HFFc6 (cell line): ENCODE data around the gene TMEM119. TPM values are rescaled to one million over a fixed set of nuclear protein-coding genes. Genes with fewer than 3 reads are reported as not detected.

Source experiments
- DNase-seq: peaks from one replicate; pipeline ENCODE4 v3.0.0-alpha.2; 2018
- H3K27ac Mint-ChIP-seq: 2 replicates; pipeline ENCODE4 v1.8.0; 2020; ENCODE audit warnings: mild to moderate bottlenecking, mixed read lengths
- H3K27me3 Mint-ChIP-seq: 2 replicates; pipeline ENCODE4 v1.8.0; 2021; ENCODE audit warnings: mild to moderate bottlenecking, moderate library complexity, mixed read lengths; ENCODE audit not compliant: insufficient read depth
- H3K36me3 Mint-ChIP-seq: 2 replicates; pipeline ENCODE4 v1.8.0; 2021; ENCODE audit warnings: low read depth, mixed read lengths
- H3K4me1 Mint-ChIP-seq: 2 replicates; pipeline ENCODE4 v1.8.0; 2020; ENCODE audit warnings: low read depth, mixed read lengths
- H3K4me3 Mint-ChIP-seq: 2 replicates; pipeline ENCODE4 v1.8.0; 2020; ENCODE audit warnings: mild to moderate bottlenecking, moderate library complexity, mixed read lengths
- H3K9me3 Mint-ChIP-seq: 2 replicates; pipeline ENCODE4 v1.8.0; 2020; ENCODE audit warnings: mild to moderate bottlenecking, mixed read lengths
- total RNA-seq, 6 experiments: library from RNA; stranded (reverse); fragmentation: NEBNext Ultra II Directional; extraction: Animal tissue kit (Norgen Biotek cat#: 25700); gene quantifications; 2 replicates in 1 of 6; 3 replicates in 5 of 6; pipeline ENCODE4 v1.2.3, GENCODE V29; 2021
- TF ChIP-seq, protein P1 (sequence below): fragments of 200-600 bp; sonication (generic); IDR thresholded peaks from 2 replicates; pipeline ENCODE4 v1.5.0; 2021; ENCODE audit warnings: antibody characterized with exemption, mild to moderate bottlenecking

TMEM119 gene
- total RNA-seq, 6 experiments from 2014 or later, result 11.9 to 22.2 (median 19.1) TPM

DNA sequence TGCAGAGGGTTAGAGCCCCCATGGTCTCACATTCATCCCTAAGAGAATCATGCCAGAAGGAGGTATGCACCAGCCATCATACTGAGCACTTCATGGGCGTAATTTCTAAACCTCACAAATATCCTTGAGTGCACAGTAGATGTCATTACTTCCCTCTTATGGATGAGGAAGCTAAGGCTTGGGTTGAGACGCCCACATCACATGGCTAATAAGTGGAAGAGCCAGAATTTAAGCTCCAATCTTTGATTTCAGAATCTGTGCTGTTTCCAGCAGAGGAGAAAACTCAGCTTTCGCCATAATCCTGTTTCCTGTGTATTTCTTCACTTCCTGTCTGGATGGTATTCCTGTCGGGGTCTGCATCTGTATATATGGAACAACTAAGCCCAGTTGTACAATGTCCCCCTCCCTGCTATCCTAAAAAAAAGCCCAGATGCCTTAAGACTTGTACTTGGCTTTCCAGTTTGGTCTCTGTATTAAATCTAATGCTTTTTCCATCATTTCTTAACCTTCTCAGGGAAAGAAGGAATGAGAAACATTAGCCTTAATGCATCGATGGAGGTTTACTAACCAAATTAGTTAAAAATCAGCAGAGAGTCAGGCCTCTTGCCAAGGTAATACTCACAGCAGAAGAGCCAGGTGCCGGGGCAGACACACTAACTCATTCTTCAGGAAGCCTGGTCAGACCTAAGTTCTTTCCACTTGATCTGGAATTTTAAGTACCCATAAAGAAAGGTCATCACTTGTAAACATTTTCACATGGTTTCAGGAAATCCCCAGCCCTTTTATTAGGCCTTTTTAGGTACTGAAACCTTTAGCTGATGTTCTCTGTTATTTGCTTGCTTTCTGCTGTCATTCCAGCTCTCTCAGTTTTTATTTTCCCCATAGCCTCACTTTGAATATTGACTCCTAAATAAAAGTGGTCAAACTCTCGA lies 30.2 kb downstream of the TMEM119 start:
- Mint-ChIP-seq H3K4me3 (no peak overlapping the region), H3K9me3 (no peaks in the 10 kb centered on the region), H3K27me3 (peaks cover 4% of the 10 kb centered on the region), H3K36me3 (peaks cover 17% of the 10 kb centered on the region; the same call in 1 of the 2 replicates), H3K27ac (peak overlapping the region; percentile 10), H3K4me1 (peaks cover 38% of the 10 kb centered on the region)
- DNase-seq, result no peak
- TF ChIP-seq, protein P1, sequence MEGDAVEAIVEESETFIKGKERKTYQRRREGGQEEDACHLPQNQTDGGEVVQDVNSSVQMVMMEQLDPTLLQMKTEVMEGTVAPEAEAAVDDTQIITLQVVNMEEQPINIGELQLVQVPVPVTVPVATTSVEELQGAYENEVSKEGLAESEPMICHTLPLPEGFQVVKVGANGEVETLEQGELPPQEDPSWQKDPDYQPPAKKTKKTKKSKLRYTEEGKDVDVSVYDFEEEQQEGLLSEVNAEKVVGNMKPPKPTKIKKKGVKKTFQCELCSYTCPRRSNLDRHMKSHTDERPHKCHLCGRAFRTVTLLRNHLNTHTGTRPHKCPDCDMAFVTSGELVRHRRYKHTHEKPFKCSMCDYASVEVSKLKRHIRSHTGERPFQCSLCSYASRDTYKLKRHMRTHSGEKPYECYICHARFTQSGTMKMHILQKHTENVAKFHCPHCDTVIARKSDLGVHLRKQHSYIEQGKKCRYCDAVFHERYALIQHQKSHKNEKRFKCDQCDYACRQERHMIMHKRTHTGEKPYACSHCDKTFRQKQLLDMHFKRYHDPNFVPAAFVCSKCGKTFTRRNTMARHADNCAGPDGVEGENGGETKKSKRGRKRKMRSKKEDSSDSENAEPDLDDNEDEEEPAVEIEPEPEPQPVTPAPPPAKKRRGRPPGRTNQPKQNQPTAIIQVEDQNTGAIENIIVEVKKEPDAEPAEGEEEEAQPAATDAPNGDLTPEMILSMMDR, result no peak; the same call in 1 of the 2 replicates

DNA sequence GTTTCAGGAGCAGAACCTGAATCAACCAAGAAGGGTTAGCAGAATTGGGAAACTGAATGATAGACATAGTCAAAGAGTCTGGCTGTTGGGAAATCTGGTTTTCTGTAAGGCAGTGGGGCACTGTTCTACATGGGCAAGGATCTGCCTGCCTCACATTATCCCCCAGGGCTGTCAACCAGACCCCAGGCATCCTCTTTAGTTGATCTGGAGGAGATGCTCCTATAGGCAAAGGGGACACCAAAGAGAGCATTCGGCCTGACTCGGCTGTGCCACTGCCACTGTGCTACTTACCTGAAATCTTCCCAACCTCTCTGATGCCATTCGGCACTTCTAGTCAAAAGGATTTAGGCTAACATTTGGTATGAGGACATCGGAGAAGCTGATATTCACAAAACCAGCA lies 31.4 kb downstream of the TMEM119 start:
- Mint-ChIP-seq H3K4me3 (no peak overlapping the region), H3K27ac (peak overlapping the region; percentile 66), H3K36me3 (peaks cover 17% of the 10 kb centered on the region; the same call in 1 of the 2 replicates)

DNA sequence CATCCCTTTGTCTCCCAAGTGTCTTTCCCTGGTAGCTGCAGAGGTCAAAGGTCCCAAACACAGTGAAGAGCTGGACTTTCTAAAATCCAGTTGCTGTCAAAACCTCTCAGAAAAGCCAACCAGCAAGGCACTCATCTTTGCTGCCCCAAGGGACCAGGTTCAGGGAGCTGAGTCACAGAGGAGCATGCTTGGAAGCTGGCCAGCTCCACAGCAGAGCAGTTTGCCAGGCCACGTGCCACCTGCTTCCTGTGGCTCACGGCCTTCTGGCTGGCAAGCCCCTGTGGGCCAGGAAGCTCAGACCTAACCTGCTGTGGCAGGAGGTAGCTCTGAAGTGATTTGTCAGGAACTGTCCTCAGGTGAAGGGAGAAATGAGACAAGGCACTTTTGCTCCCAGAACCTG lies 31.9 kb downstream of the TMEM119 start:
- peaks cover 17% of the 10 kb centered on the region for H3K36me3 Mint-ChIP-seq
- H3K4me3 Mint-ChIP-seq, result peak overlapping the region; percentile 7; the same call in 1 of the 2 replicates
- H3K4me1 Mint-ChIP-seq, result peaks cover 45% of the 10 kb centered on the region
- H3K27ac Mint-ChIP-seq, result peak overlapping the region; percentile 66
- TF ChIP-seq, protein P1, result no peak
- H3K9me3 Mint-ChIP-seq, result no peaks in the 10 kb centered on the region
- peaks cover 3% of the 10 kb centered on the region; the same call in 1 of the 2 replicates for H3K27me3 Mint-ChIP-seq
- peak; percentile 80 for DNase-seq

More for the DNA sequence above, 31.4 kb downstream of the TMEM119 start:
- TF ChIP-seq, protein P1, result no peak
- Mint-ChIP-seq H3K4me1 (peaks cover 45% of the 10 kb centered on the region), H3K27me3 (peaks cover 3% of the 10 kb centered on the region; the same call in 1 of the 2 replicates), H3K9me3 (no peaks in the 10 kb centered on the region)
- no peak for DNase-seq

DNA sequence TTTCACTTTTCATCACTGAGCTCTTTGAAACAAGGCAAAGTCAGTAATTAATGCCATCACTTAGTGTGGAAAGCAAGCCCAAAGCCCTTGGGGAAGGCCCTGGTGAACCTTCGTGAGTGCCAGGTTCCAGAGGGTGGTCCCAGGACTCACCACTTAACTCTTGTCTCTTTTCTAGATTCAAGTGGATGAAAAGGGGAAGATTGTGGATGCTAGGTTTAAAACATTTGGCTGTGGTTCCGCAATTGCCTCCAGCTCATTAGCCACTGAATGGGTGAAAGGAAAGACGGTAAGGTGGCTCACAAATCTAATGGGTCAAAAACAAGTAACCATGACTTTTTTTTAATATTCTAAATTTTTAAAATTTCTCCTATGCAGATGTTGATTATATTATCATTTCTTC lies 32.7 kb downstream of the TMEM119 start:
- Mint-ChIP-seq H3K27me3 (peaks cover 3% of the 10 kb centered on the region; the same call in 1 of the 2 replicates), H3K4me1 (peaks cover 46% of the 10 kb centered on the region), H3K9me3 (no peaks in the 10 kb centered on the region), H3K27ac (no peak overlapping the region), H3K4me3 (no peak overlapping the region), H3K36me3 (peaks cover 20% of the 10 kb centered on the region)
- DNase-seq, result no peak
- TF ChIP-seq, protein P1, result no peak

DNA sequence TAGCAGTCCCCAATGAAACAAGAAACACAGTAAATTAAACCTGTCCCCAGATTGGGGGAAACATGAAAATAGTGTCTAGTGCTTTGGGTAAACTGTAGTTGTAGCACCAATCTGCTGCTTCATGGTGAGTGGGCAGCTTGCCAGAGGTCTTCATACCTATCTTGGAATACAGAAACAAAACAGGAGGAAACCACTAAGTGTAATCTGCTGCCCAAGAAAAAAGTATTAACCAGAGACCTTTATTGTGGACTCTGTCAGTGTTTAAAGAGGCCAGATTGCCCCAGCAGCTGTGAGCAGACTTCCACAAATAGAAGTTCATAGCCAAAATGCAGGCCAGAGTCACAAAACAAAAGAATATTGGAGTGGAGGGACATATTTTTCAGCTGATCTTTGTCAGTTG lies 33.2 kb downstream of the TMEM119 start:
- no peak for DNase-seq
- Mint-ChIP-seq H3K27me3 (peaks cover 3% of the 10 kb centered on the region; the same call in 1 of the 2 replicates), H3K9me3 (no peaks in the 10 kb centered on the region), H3K36me3 (peaks cover 20% of the 10 kb centered on the region), H3K4me1 (peaks cover 50% of the 10 kb centered on the region), H3K27ac (no peak overlapping the region), H3K4me3 (no peak overlapping the region)
- TF ChIP-seq, protein P1, result no peak
